ENCODE results near the gene OSBPL1A. TPM values are rescaled to one million over a fixed set of nuclear protein-coding genes. Genes with fewer than 3 reads are reported as not detected.
"Not testable (repeated sequence)": the region's sequence is repeated elsewhere in the genome, so short reads cannot be mapped to it uniquely, and the experiment has no call there.

The OSBPL1A gene
- total and polyA plus RNA-seq, 4 donors = 64.8 to 132 (median 77.3) TPM

- Histone ChIP-seq H3K4me3 (ENCODE audit: low read depth, low read length) (no peak overlapping the region), H3K27me3 (ENCODE audit: control insufficient read depth, insufficient read depth, low read length) (no peaks in the 10 kb centered on the region), H3K4me1 (ENCODE audit: control insufficient read depth, insufficient read depth, low read length) (no peaks in the 10 kb centered on the region), H3K27ac (ENCODE audit: low read depth, low read length) (no peak overlapping the region), H3K36me3 (ENCODE audit: control insufficient read depth, insufficient read depth, low read length) (peaks cover 7% of the 10 kb centered on the region), H3K9me3 (ENCODE audit: control insufficient read depth, insufficient read depth, low read length) (no peaks in the 10 kb centered on the region)
- DNase-seq (ENCODE audit: low read depth in 4 of 6, low spot score in 6 of 6) = peak in 5 of 6 donors; percentile 8 to 73 (median 28)
- no CpG with 5 or more reads among the region's 7 CpGs for WGBS (ENCODE audit: insufficient coverage)
These were observed 220.8 kb downstream of the OSBPL1A start for GRCh38 chr18:24176727-24177416.

GRCh38 chr18:24173997-24174396, 223.6 kb downstream of the OSBPL1A start:
- 95% methylated on average over 2 of the region's 3 CpGs for WGBS (ENCODE audit: insufficient coverage)
- H3K4me1 ChIP-seq (ENCODE audit: control insufficient read depth, insufficient read depth, low read length) = no peaks in the 10 kb centered on the region

GRCh38 chr18:24170360-24170759, 227.3 kb downstream of the OSBPL1A start:
- no peak overlapping the region for H3K27ac ChIP-seq (ENCODE audit: low read depth, low read length)
- H3K9me3 ChIP-seq (ENCODE audit: control insufficient read depth, insufficient read depth, low read length) = no peaks in the 10 kb centered on the region
- no peak overlapping the region for H3K4me3 ChIP-seq (ENCODE audit: low read depth, low read length)
- H3K4me1 ChIP-seq (ENCODE audit: control insufficient read depth, insufficient read depth, low read length) = no peaks in the 10 kb centered on the region
- H3K27me3 ChIP-seq (ENCODE audit: control insufficient read depth, insufficient read depth, low read length) = no peaks in the 10 kb centered on the region
- peaks cover 10% of the 10 kb centered on the region for H3K36me3 ChIP-seq (ENCODE audit: control insufficient read depth, insufficient read depth, low read length)
- WGBS (ENCODE audit: insufficient coverage) = 80% methylated on average over 2 of the region's 8 CpGs
- no peak for DNase-seq (ENCODE audit: low read depth in 4 of 6, low spot score in 6 of 6)

More at GRCh38 chr18:24173997-24174396, 223.6 kb downstream of the OSBPL1A start:
- DNase-seq (ENCODE audit: low read depth in 4 of 6, low spot score in 6 of 6) = no peak
- peaks cover 5% of the 10 kb centered on the region for H3K36me3 ChIP-seq (ENCODE audit: control insufficient read depth, insufficient read depth, low read length)
- H3K27me3 ChIP-seq (ENCODE audit: control insufficient read depth, insufficient read depth, low read length) = no peaks in the 10 kb centered on the region
- H3K4me3 ChIP-seq (ENCODE audit: low read depth, low read length) = no peak overlapping the region
- no peaks in the 10 kb centered on the region for H3K9me3 ChIP-seq (ENCODE audit: control insufficient read depth, insufficient read depth, low read length)
- H3K27ac ChIP-seq (ENCODE audit: low read depth, low read length) = no peak overlapping the region

GRCh38 chr18:24168496-24168895, 229.1 kb downstream of the OSBPL1A start:
- no CpG with 5 or more reads among the region's 7 CpGs for WGBS (ENCODE audit: insufficient coverage)
- H3K9me3 ChIP-seq (ENCODE audit: control insufficient read depth, insufficient read depth, low read length) = no peaks in the 10 kb centered on the region
- H3K27ac ChIP-seq (ENCODE audit: low read depth, low read length) = no peak overlapping the region
- no peaks in the 10 kb centered on the region for H3K4me1 ChIP-seq (ENCODE audit: control insufficient read depth, insufficient read depth, low read length)
- no peak for DNase-seq (ENCODE audit: low read depth in 4 of 6, low spot score in 6 of 6)
- no peaks in the 10 kb centered on the region for H3K27me3 ChIP-seq (ENCODE audit: control insufficient read depth, insufficient read depth, low read length)
- H3K4me3 ChIP-seq (ENCODE audit: low read depth, low read length) = no peak overlapping the region
- H3K36me3 ChIP-seq (ENCODE audit: control insufficient read depth, insufficient read depth, low read length) = peaks cover 19% of the 10 kb centered on the region

- Histone ChIP-seq H3K4me1 (ENCODE audit: control insufficient read depth, insufficient read depth, low read length) (no peaks in the 10 kb centered on the region), H3K36me3 (ENCODE audit: control insufficient read depth, insufficient read depth, low read length) (peaks cover 15% of the 10 kb centered on the region), H3K4me3 (ENCODE audit: low read depth, low read length) (no peak overlapping the region), H3K27ac (ENCODE audit: low read depth, low read length) (no peak overlapping the region), H3K9me3 (ENCODE audit: control insufficient read depth, insufficient read depth, low read length) (no peaks in the 10 kb centered on the region), H3K27me3 (ENCODE audit: control insufficient read depth, insufficient read depth, low read length) (no peaks in the 10 kb centered on the region)
- no peak for DNase-seq (ENCODE audit: low read depth in 4 of 6, low spot score in 6 of 6)
- WGBS (ENCODE audit: insufficient coverage) = 100% methylated on average over 1 of the region's 2 CpGs
These were observed 236.3 kb downstream of the OSBPL1A start for GRCh38 chr18:24161304-24161703.

GRCh38 chr18:24160086-24160485, 237.5 kb downstream of the OSBPL1A start:
- WGBS (ENCODE audit: insufficient coverage) = 100% methylated on average over 1 of the region's 5 CpGs
- no peak overlapping the region for H3K4me3 ChIP-seq (ENCODE audit: low read depth, low read length)
- no peaks in the 10 kb centered on the region for H3K9me3 ChIP-seq (ENCODE audit: control insufficient read depth, insufficient read depth, low read length)
- DNase-seq (ENCODE audit: low read depth in 4 of 6, low spot score in 6 of 6) = no peak
- H3K4me1 ChIP-seq (ENCODE audit: control insufficient read depth, insufficient read depth, low read length) = no peaks in the 10 kb centered on the region
- H3K36me3 ChIP-seq (ENCODE audit: control insufficient read depth, insufficient read depth, low read length) = peaks cover 14% of the 10 kb centered on the region
- H3K27ac ChIP-seq (ENCODE audit: low read depth, low read length) = no peak overlapping the region
- no peaks in the 10 kb centered on the region for H3K27me3 ChIP-seq (ENCODE audit: control insufficient read depth, insufficient read depth, low read length)

- no peaks in the 10 kb centered on the region for H3K27me3 ChIP-seq (ENCODE audit: control insufficient read depth, insufficient read depth, low read length)
- DNase-seq (ENCODE audit: low read depth in 4 of 6, low spot score in 6 of 6) = peak in 2 of 6 donors; percentile 8 to 12
- no peaks in the 10 kb centered on the region for H3K4me1 ChIP-seq (ENCODE audit: control insufficient read depth, insufficient read depth, low read length)
- peaks cover 6% of the 10 kb centered on the region for H3K36me3 ChIP-seq (ENCODE audit: control insufficient read depth, insufficient read depth, low read length)
- no CpG with 5 or more reads among the region's 3 CpGs for WGBS (ENCODE audit: insufficient coverage)
- H3K27ac ChIP-seq (ENCODE audit: low read depth, low read length) = no peak overlapping the region
- no peaks in the 10 kb centered on the region for H3K9me3 ChIP-seq (ENCODE audit: control insufficient read depth, insufficient read depth, low read length)
- H3K4me3 ChIP-seq (ENCODE audit: low read depth, low read length) = no peak overlapping the region
These were observed 239.8 kb downstream of the OSBPL1A start for GRCh38 chr18:24157855-24158254.

GRCh38 chr18:24153397-24153796, 244.2 kb downstream of the OSBPL1A start:
- H3K27ac ChIP-seq (ENCODE audit: low read depth, low read length) = no peak overlapping the region
- peaks cover 7% of the 10 kb centered on the region for H3K36me3 ChIP-seq (ENCODE audit: control insufficient read depth, insufficient read depth, low read length)
- no peak for DNase-seq (ENCODE audit: low read depth in 4 of 6, low spot score in 6 of 6)
- no peaks in the 10 kb centered on the region for H3K27me3 ChIP-seq (ENCODE audit: control insufficient read depth, insufficient read depth, low read length)
- WGBS (ENCODE audit: insufficient coverage) = 90% methylated on average over 3 of the region's 3 CpGs
- no peaks in the 10 kb centered on the region for H3K4me1 ChIP-seq (ENCODE audit: control insufficient read depth, insufficient read depth, low read length)
- no peak overlapping the region for H3K4me3 ChIP-seq (ENCODE audit: low read depth, low read length)
- no peaks in the 10 kb centered on the region for H3K9me3 ChIP-seq (ENCODE audit: control insufficient read depth, insufficient read depth, low read length)

- not testable (repeated sequence) for H3K36me3 ChIP-seq (ENCODE audit: control insufficient read depth, insufficient read depth, low read length); H3K9me3 ChIP-seq (ENCODE audit: control insufficient read depth, insufficient read depth, low read length); DNase-seq (ENCODE audit: low read depth in 4 of 6, low spot score in 6 of 6); H3K27ac ChIP-seq (ENCODE audit: low read depth, low read length); H3K27me3 ChIP-seq (ENCODE audit: control insufficient read depth, insufficient read depth, low read length); H3K4me1 ChIP-seq (ENCODE audit: control insufficient read depth, insufficient read depth, low read length); H3K4me3 ChIP-seq (ENCODE audit: low read depth, low read length)
- 98% methylated on average over 24 of the region's 28 CpGs for WGBS (ENCODE audit: insufficient coverage)
These were observed 248.0 kb downstream of the OSBPL1A start for GRCh38 chr18:24149591-24149990.

- no peak overlapping the region for H3K27ac ChIP-seq (ENCODE audit: low read depth, low read length)
- peaks cover 11% of the 10 kb centered on the region for H3K4me1 ChIP-seq (ENCODE audit: control insufficient read depth, insufficient read depth, low read length)
- no peaks in the 10 kb centered on the region for H3K27me3 ChIP-seq (ENCODE audit: control insufficient read depth, insufficient read depth, low read length)
These were observed 255.2 kb downstream of the OSBPL1A start for GRCh38 chr18:24142376-24142775.

More at GRCh38 chr18:24142376-24142775, 255.2 kb downstream of the OSBPL1A start:
- no peaks in the 10 kb centered on the region for H3K9me3 ChIP-seq (ENCODE audit: control insufficient read depth, insufficient read depth, low read length)
- H3K4me3 ChIP-seq (ENCODE audit: low read depth, low read length) = no peak overlapping the region
- H3K36me3 ChIP-seq (ENCODE audit: control insufficient read depth, insufficient read depth, low read length) = no peaks in the 10 kb centered on the region
- no peak for DNase-seq (ENCODE audit: low read depth in 4 of 6, low spot score in 6 of 6)
